Raji (cell line): ENCODE data around the gene KLF1.

Experiments used
- POLR2A ChIP-seq: IDR thresholded peaks from 2 replicates; pipeline ENCODE4 v1.6.1; 2011; ENCODE audit warnings: low read depth, low read length, control low read depth; ENCODE audit not compliant: insufficient read depth

KLF1 gene

GRCh38 chr19:12886969-12887747 is at the start of gene KLF1:
Gene KLF1, minus strand, starts transcription at chr19:12887201. Its CDS starts 61 bp downstream, at chr19:12887140.
- no peak for TF ChIP-seq POLR2A

- no peak for TF ChIP-seq POLR2A
Measured at GRCh38 chr19:12936582-12936981, 49.6 kb upstream of the KLF1 start.

- no peak for TF ChIP-seq POLR2A
Measured at GRCh38 chr19:12935071-12935470, 48.1 kb upstream of the KLF1 start.

GRCh38 chr19:12933287-12934072 is 46.5 kb upstream of the KLF1 start, which contains the start of gene FARSA:
Gene FARSA, minus strand, starts transcription at chr19:12933711. Its CDS starts 15 bp downstream, at chr19:12933696.
- peak; percentile 97 for TF ChIP-seq POLR2A

- no peak for TF ChIP-seq POLR2A
Measured at GRCh38 chr19:12932392-12933286, 45.6 kb upstream of the KLF1 start.

GRCh38 chr19:12930002-12930645 is 43.1 kb upstream of the KLF1 start:
- no peak for TF ChIP-seq POLR2A

GRCh38 chr19:12924621-12925310 is 37.8 kb upstream of the KLF1 start:
- TF ChIP-seq POLR2A: no peak

- no peak for TF ChIP-seq POLR2A
Measured at GRCh38 chr19:12922959-12923358, 36.0 kb upstream of the KLF1 start.

- TF ChIP-seq POLR2A: no peak
Measured at GRCh38 chr19:12921047-12921446, 34.0 kb upstream of the KLF1 start.

- TF ChIP-seq POLR2A: no peak
Measured at GRCh38 chr19:12918253-12918652, 31.3 kb upstream of the KLF1 start.

GRCh38 chr19:12913851-12914690 is 27.1 kb upstream of the KLF1 start:
- TF ChIP-seq POLR2A: no peak

GRCh38 chr19:12913011-12913561 is 26.1 kb upstream of the KLF1 start:
- TF ChIP-seq POLR2A: no peak

- TF ChIP-seq POLR2A: no peak
Measured at GRCh38 chr19:12912571-12912970, 25.6 kb upstream of the KLF1 start.
